ENCODE results near the gene HOXA5. TPM values are rescaled to one million over a fixed set of nuclear protein-coding genes. Genes with fewer than 3 reads are reported as not detected.

Gene HOXA5
- total RNA-seq, 1 donor from 2014 or later, result not detected

DNA sequence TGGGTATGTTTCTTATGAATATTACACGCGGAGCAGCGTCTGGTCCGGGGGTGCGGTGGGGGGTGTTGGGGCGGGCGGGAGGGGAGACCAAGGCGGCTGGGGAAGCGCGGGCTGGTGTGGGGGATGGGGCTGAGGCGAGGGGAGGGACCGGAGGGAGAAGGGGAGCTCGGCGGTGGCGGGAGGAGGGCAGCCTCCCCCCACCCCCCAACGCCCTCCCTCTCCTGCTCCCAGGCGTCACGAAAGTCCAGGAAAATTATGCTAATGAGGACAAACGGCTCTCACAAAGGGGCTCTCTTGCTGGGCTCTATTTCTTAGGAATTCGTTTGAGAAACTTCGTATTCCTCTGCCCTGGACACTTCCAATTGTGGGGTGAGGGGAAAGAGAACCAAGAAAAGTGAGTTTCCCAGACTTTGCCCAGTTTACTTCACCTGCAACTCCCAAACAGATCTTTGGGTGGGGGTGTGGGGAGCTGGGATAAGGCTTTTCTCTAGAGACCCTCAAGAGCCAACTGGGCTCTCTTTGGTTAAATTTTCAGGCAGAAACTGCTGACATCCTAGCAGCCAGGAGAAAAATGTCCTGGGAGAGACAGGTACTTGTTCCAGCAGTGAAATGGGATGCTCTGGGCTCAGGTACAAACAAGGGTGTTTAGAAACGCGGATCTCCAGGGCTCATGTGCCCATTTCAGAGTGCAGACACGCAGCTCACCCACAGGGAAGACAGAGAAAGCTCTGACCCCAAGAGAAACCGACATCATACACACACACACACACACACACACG is 29.3 kb downstream of the HOXA5 start:
- TF ChIP-seq CTCF (IDR thresholded peaks at IDR 0.05), result no peak
- Mint-ChIP-seq H3K27ac (ENCODE audit: unreplicated experiment) (no peak overlapping the region), H3K4me1 (ENCODE audit: unreplicated experiment) (peaks cover 6% of the 10 kb centered on the region), H3K4me3 (ENCODE audit: unreplicated experiment) (no peak overlapping the region), H3K36me3 (ENCODE audit: unreplicated experiment) (no peaks in the 10 kb centered on the region), H3K27me3 (ENCODE audit: unreplicated experiment) (peaks cover 88% of the 10 kb centered on the region), H3K9me3 (ENCODE audit: unreplicated experiment) (no peaks in the 10 kb centered on the region)
- no peak for DNase-seq (ENCODE audit: extremely low spot score, unreplicated experiment)

GRCh38 chr7:27112955-27113949 is 30.2 kb downstream of the HOXA5 start:
- TF ChIP-seq CTCF (IDR thresholded peaks at IDR 0.05), result no peak
- peaks cover 87% of the 10 kb centered on the region for H3K27me3 Mint-ChIP-seq (ENCODE audit: unreplicated experiment)
- H3K27ac Mint-ChIP-seq (ENCODE audit: unreplicated experiment), result no peak overlapping the region
- no peaks in the 10 kb centered on the region for H3K36me3 Mint-ChIP-seq (ENCODE audit: unreplicated experiment)
- no peak for DNase-seq (ENCODE audit: extremely low spot score, unreplicated experiment)
- H3K4me1 Mint-ChIP-seq (ENCODE audit: unreplicated experiment), result peaks cover 6% of the 10 kb centered on the region
- no peaks in the 10 kb centered on the region for H3K9me3 Mint-ChIP-seq (ENCODE audit: unreplicated experiment)
- no peak overlapping the region for H3K4me3 Mint-ChIP-seq (ENCODE audit: unreplicated experiment)

DNA sequence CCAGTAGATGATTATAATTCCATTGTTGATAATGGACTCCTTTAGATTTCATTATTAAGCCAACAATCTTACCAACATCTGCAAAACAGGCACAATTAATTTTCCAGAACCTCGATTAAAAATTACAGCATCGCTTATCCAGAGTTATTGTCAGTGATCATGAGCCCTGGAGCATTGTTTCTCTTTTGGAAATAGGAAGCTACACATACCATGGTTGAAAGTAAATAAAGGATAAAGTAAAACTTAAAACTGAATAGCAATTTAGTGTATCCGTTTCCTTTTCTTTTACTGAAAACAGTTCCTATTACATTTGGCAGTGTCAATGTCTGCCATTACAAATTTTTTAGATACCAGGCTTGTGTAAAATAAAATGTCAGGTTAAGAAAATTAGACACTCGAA is 31.1 kb downstream of the HOXA5 start:
- H3K9me3 Mint-ChIP-seq (ENCODE audit: unreplicated experiment), result no peaks in the 10 kb centered on the region
- no peak overlapping the region for H3K4me3 Mint-ChIP-seq (ENCODE audit: unreplicated experiment)
- no peak for DNase-seq (ENCODE audit: extremely low spot score, unreplicated experiment)
- no peak for TF ChIP-seq CTCF (IDR thresholded peaks at IDR 0.05)
- H3K27ac Mint-ChIP-seq (ENCODE audit: unreplicated experiment), result no peak overlapping the region
- H3K27me3 Mint-ChIP-seq (ENCODE audit: unreplicated experiment), result peaks cover 86% of the 10 kb centered on the region
- no peaks in the 10 kb centered on the region for H3K36me3 Mint-ChIP-seq (ENCODE audit: unreplicated experiment)
- H3K4me1 Mint-ChIP-seq (ENCODE audit: unreplicated experiment), result peaks cover 6% of the 10 kb centered on the region

DNA sequence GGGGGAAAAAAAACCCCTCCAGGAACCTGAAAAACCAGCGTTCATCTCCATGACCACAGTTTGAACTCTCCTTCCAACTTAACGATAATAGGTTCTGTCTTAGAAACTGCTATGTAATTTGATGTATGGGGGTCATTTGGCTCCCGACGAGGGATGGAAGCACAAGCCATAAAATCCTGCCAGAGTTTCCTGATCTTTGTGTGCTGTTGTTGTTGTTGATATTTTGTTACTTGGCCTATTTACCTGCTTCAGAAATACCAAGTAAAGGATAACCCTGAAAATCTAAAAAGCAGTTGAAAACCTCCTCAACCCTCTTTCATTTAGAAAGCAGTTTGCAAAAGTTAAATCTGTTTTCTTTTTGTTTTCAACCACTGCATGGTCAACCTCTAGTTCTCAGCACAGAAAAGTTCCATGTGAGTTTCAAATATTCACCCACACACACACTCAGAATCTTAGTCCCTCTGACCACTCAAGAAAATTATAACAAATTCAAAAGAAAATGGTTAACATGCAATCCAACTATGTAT is 31.7 kb downstream of the HOXA5 start:
- no peaks in the 10 kb centered on the region for H3K9me3 Mint-ChIP-seq (ENCODE audit: unreplicated experiment)
- no peaks in the 10 kb centered on the region for H3K36me3 Mint-ChIP-seq (ENCODE audit: unreplicated experiment)
- H3K27ac Mint-ChIP-seq (ENCODE audit: unreplicated experiment), result no peak overlapping the region
- H3K4me3 Mint-ChIP-seq (ENCODE audit: unreplicated experiment), result no peak overlapping the region
- peaks cover 84% of the 10 kb centered on the region for H3K27me3 Mint-ChIP-seq (ENCODE audit: unreplicated experiment)
- no peak for DNase-seq (ENCODE audit: extremely low spot score, unreplicated experiment)
- H3K4me1 Mint-ChIP-seq (ENCODE audit: unreplicated experiment), result peaks cover 9% of the 10 kb centered on the region
- no peak for TF ChIP-seq CTCF (IDR thresholded peaks at IDR 0.05)
